Mesenchymal stem cell (in vitro differentiated cells and primary cell): ENCODE measurements around the gene LMLN.
"Not testable (repeated sequence)": the region's sequence is repeated elsewhere in the genome, so short reads cannot be mapped to it uniquely, and the experiment has no call there.

Experiments
- DNase-seq: peaks from one replicate; pipeline ENCODE4 v3.0.0-alpha.2; 2013
- H2AFZ ChIP-seq: one replicate; pipeline ENCODE4 v1.6.1; 2013; ENCODE audit warnings: low read depth, mild to moderate bottlenecking, control low read depth, inconsistent platforms, low read length, moderate library complexity
- H2AK5ac ChIP-seq: 2 replicates; pipeline ENCODE4 v1.6.1; 2013; ENCODE audit warnings: low read length, moderate library complexity, mild to moderate bottlenecking, inconsistent platforms; ENCODE audit not compliant: severe bottlenecking
- H2BK120ac ChIP-seq: one replicate; pipeline ENCODE4 v1.6.1; 2013; ENCODE audit warnings: low read depth, mild to moderate bottlenecking, inconsistent platforms, low read length, moderate library complexity
- H2BK12ac ChIP-seq, 2 experiments: one replicate each; pipeline ENCODE4 v1.6.1; 2013; ENCODE audit warnings: inconsistent platforms in 2 of 2, low read length in 2 of 2, mild to moderate bottlenecking in 2 of 2, moderate library complexity in 2 of 2, control low read depth in 1 of 2
- H2BK15ac ChIP-seq: one replicate; pipeline ENCODE4 v1.6.1; 2013; ENCODE audit warnings: mild to moderate bottlenecking, low read depth, inconsistent platforms; ENCODE audit not compliant: poor library complexity, severe bottlenecking
- H2BK5ac ChIP-seq: 2 replicates; pipeline ENCODE4 v1.6.1; 2013; ENCODE audit warnings: low read depth, mild to moderate bottlenecking, low read length, control low read depth, inconsistent platforms; ENCODE audit not compliant: poor library complexity, severe bottlenecking
- H3K14ac ChIP-seq, 2 experiments: one replicate each; pipeline ENCODE4 v1.6.1; 2013; ENCODE audit warnings: inconsistent platforms in 2 of 2, low read length in 2 of 2, control low read depth in 1 of 2, mild to moderate bottlenecking in 1 of 2, moderate library complexity in 1 of 2
- H3K18ac ChIP-seq, 2 experiments: one replicate each; pipeline ENCODE4 v1.6.1; 2013; ENCODE audit warnings: inconsistent platforms in 2 of 2, low read length in 2 of 2, control low read depth in 1 of 2, low read depth in 1 of 2, mild to moderate bottlenecking in 1 of 2
- H3K23ac ChIP-seq, 2 experiments: one replicate each; pipeline ENCODE4 v1.6.1; 2013; ENCODE audit warnings: inconsistent platforms in 2 of 2, low read length in 2 of 2, mild to moderate bottlenecking in 2 of 2, moderate library complexity in 2 of 2, control low read depth in 1 of 2
- H3K27ac ChIP-seq: 2 replicates; pipeline ENCODE4 v1.5.1; 2013; ENCODE audit warnings: mild to moderate bottlenecking, moderate library complexity, low read length, control low read depth, inconsistent platforms; ENCODE audit not compliant: poor library complexity, severe bottlenecking
- H3K27me3 ChIP-seq, 2 experiments: 2 replicates each; pipeline versions ENCODE4 v1.6.1 to v1.7.0; 2013; ENCODE audit warnings: low read length in 2 of 2, mild to moderate bottlenecking in 2 of 2, moderate library complexity in 2 of 2, control low read depth in 1 of 2, inconsistent platforms in 1 of 2; ENCODE audit not compliant: control insufficient read depth in 1 of 2, insufficient read depth in 1 of 2
- H3K36me3 ChIP-seq, 2 experiments: 2 replicates each; pipeline versions ENCODE4 v1.6.1 to v1.7.0; 2013; ENCODE audit warnings: low read length in 2 of 2, control low read depth in 1 of 2, inconsistent platforms in 1 of 2, low read depth in 1 of 2, mild to moderate bottlenecking in 1 of 2; ENCODE audit not compliant: insufficient read depth in 2 of 2, control insufficient read depth in 1 of 2
- H3K4ac ChIP-seq, 2 experiments: one replicate each; pipeline ENCODE4 v1.6.1; 2013; ENCODE audit warnings: inconsistent platforms in 2 of 2, low read length in 2 of 2, mild to moderate bottlenecking in 2 of 2, moderate library complexity in 2 of 2, control low read depth in 1 of 2, low read depth in 1 of 2
- H3K4me1 ChIP-seq: 2 replicates; pipeline ENCODE4 v1.6.1; 2013; ENCODE audit warnings: low read depth, low read length, control low read depth; ENCODE audit not compliant: control insufficient read depth, insufficient read depth
- H3K4me2 ChIP-seq: 2 replicates; pipeline ENCODE4 v1.6.1; 2013; ENCODE audit warnings: low read length, mild to moderate bottlenecking, inconsistent platforms; ENCODE audit not compliant: poor library complexity, severe bottlenecking
- H3K4me3 ChIP-seq, 2 experiments: 2 replicates each; pipeline versions ENCODE4 v1.5.1 to v1.7.0; 2013; ENCODE audit warnings: low read length in 2 of 2, mild to moderate bottlenecking in 2 of 2, control low read depth in 1 of 2, low read depth in 1 of 2; ENCODE audit not compliant: insufficient read depth in 1 of 2
- H3K79me1 ChIP-seq: replicated peaks from 2 replicates; pipeline ENCODE4 v1.6.1; 2013; ENCODE audit warnings: mild to moderate bottlenecking, control low read depth, low read length, inconsistent platforms; ENCODE audit not compliant: poor library complexity, severe bottlenecking
- H3K9ac ChIP-seq: 2 replicates; pipeline ENCODE4 v1.7.0; 2013; ENCODE audit warnings: mild to moderate bottlenecking, low read length, moderate library complexity
- H3K9me3 ChIP-seq: 2 replicates; pipeline ENCODE4 v1.7.0; 2013; ENCODE audit warnings: mild to moderate bottlenecking, low read length; ENCODE audit not compliant: control insufficient read depth
- H4K8ac ChIP-seq: one replicate; pipeline ENCODE4 v1.6.1; 2013; ENCODE audit warnings: inconsistent platforms, mild to moderate bottlenecking, low read length, moderate library complexity
- H4K91ac ChIP-seq: one replicate; pipeline ENCODE4 v1.6.1; 2013; ENCODE audit warnings: mild to moderate bottlenecking, low read length, inconsistent platforms
- WGBS: methylation state at CpG from one replicate; pipeline ENCODE4 v1.1.7; 2013; ENCODE audit warnings: mixed read lengths; 5-methylcytosine and 5-hydroxymethylcytosine counted together

LMLN gene

GRCh38 chr3:197921429-197922275, 38.4 kb upstream of the LMLN start:
- not testable (repeated sequence) for H3K4me1 ChIP-seq, H2BK15ac ChIP-seq, H3K14ac ChIP-seq, H3K4me3 ChIP-seq, H3K79me1 ChIP-seq, H2AK5ac ChIP-seq, H3K18ac ChIP-seq, H2BK12ac ChIP-seq, H2BK120ac ChIP-seq, H3K23ac ChIP-seq, H3K4ac ChIP-seq, H2AFZ ChIP-seq, H2BK5ac ChIP-seq, H3K27ac ChIP-seq, H4K91ac ChIP-seq, DNase-seq, H3K27me3 ChIP-seq, H3K9me3 ChIP-seq, H3K9ac ChIP-seq, H3K4me2 ChIP-seq, H4K8ac ChIP-seq
- WGBS: 87% methylated on average over 18 of the region's 24 CpGs
- peaks cover 0 to 14% of the 10 kb centered on the region in 2 experiments for H3K36me3 ChIP-seq

DNA sequence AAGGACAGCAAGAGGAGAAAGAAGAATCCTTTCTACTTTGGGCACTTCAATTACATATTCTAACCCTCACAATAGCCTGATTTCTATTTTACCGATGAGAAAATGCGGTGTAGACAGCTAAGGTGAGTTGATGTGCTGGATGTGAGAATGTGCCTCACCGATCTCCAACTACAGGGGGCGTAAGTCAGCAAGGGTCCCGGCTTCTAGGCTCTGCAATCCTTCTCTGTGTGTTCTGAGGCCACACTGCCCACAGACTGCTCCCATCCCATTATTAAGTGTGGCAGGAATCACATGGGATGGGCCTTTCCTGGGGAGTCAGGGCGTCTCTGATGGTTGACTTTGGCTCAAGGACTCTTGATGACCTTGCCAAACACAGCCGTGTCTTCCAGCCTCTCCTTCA, 33.6 kb upstream of the LMLN start:
- Histone ChIP-seq H3K9ac (no peak overlapping the region), H3K4me3 (no peak overlapping the region), H3K4ac (no peak overlapping the region), H2BK12ac (no peak overlapping the region), H3K23ac (no peak overlapping the region), H3K27me3 (no peaks in the 10 kb centered on the region), H3K27ac (no peak overlapping the region), H3K36me3 (peaks cover 4 to 17% of the 10 kb centered on the region in 2 experiments), H3K79me1 (no peaks in the 10 kb centered on the region), H4K8ac (no peak overlapping the region), H3K4me1 (no peaks in the 10 kb centered on the region), H3K9me3 (no peaks in the 10 kb centered on the region), H4K91ac (no peak overlapping the region), H3K18ac (no peak overlapping the region), H2AFZ (no peak overlapping the region), H2BK5ac (no peak overlapping the region), H2BK15ac (no peak overlapping the region), H2AK5ac (no peak overlapping the region), H3K14ac (no peak overlapping the region), H2BK120ac (no peak overlapping the region), H3K4me2 (no peak overlapping the region)
- DNase-seq: no peak
- 82% methylated on average over 7 of the region's 7 CpGs for WGBS

- not testable (repeated sequence) for H3K27me3 ChIP-seq, H3K4me3 ChIP-seq, H2BK5ac ChIP-seq, H3K9me3 ChIP-seq, H4K8ac ChIP-seq, H3K23ac ChIP-seq, H3K14ac ChIP-seq, H3K4ac ChIP-seq, H2AK5ac ChIP-seq, H3K9ac ChIP-seq, H3K4me1 ChIP-seq, H4K91ac ChIP-seq, H2BK120ac ChIP-seq, H3K18ac ChIP-seq, H3K79me1 ChIP-seq, DNase-seq, H3K4me2 ChIP-seq, H3K27ac ChIP-seq, H2BK15ac ChIP-seq, H2AFZ ChIP-seq, H2BK12ac ChIP-seq
- 100% methylated on average over 1 of the region's 3 CpGs for WGBS
- peaks cover 4 to 16% of the 10 kb centered on the region in 2 experiments for H3K36me3 ChIP-seq
Measured at GRCh38 chr3:197927578-197927977, 32.4 kb upstream of the LMLN start.

DNA sequence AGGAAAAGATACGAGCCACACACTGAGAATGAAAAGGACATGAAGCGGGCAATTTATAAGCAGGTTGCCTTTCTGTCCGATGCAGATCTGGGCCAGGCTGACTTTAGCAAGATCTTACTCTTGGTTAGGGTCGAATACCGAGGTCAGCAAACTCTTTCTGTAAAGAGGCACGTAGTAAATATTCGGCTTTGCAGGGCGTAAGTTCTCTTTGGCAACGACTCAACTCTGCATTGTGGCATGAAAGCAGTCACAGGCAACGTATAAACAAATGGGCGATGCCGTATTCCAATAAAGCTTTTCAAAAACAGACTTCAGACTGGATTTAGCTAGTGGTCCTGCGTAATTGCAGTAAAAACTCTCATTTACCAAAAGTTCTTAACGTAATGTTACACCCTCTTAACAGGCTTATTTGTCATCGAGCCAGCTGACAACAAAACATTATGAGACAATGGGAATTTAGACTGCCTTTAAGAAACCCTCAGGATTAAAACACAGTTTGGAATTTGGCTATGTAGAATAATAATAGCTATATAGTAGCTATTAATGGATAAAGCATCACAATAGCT, 23.1 kb upstream of the LMLN start:
- Histone ChIP-seq H3K14ac (no peak overlapping the region), H2BK5ac (no peak overlapping the region), H2AFZ (no peak overlapping the region), H2AK5ac (no peak overlapping the region), H3K23ac (no peak overlapping the region), H2BK15ac (no peak overlapping the region), H3K4me1 (no peaks in the 10 kb centered on the region), H4K8ac (no peak overlapping the region), H4K91ac (no peak overlapping the region), H3K27ac (no peak overlapping the region), H3K9ac (no peak overlapping the region), H3K9me3 (no peaks in the 10 kb centered on the region), H3K79me1 (no peaks in the 10 kb centered on the region), H3K4ac (no peak overlapping the region), H3K18ac (no peak overlapping the region), H3K27me3 (no peaks in the 10 kb centered on the region), H2BK120ac (no peak overlapping the region), H2BK12ac (no peak overlapping the region), H3K4me2 (no peak overlapping the region), H3K36me3 (peaks cover 3 to 6% of the 10 kb centered on the region in 2 experiments), H3K4me3 (no peak overlapping the region)
- no peak for DNase-seq
- WGBS: 90% methylated on average over 14 of the region's 15 CpGs
